NCI-H2171 (cell line): ENCODE data around the gene POLN.

ENCODE experiments used
- DNase-seq: peaks from one replicate; lab custom pipeline; 2025; lab: John Stamatoyannopoulos, UW

POLN gene

GRCh38 chr4:2104556-2105345 lies 137.2 kb downstream of the POLN start:
- DNase-seq, result no peak

DNA sequence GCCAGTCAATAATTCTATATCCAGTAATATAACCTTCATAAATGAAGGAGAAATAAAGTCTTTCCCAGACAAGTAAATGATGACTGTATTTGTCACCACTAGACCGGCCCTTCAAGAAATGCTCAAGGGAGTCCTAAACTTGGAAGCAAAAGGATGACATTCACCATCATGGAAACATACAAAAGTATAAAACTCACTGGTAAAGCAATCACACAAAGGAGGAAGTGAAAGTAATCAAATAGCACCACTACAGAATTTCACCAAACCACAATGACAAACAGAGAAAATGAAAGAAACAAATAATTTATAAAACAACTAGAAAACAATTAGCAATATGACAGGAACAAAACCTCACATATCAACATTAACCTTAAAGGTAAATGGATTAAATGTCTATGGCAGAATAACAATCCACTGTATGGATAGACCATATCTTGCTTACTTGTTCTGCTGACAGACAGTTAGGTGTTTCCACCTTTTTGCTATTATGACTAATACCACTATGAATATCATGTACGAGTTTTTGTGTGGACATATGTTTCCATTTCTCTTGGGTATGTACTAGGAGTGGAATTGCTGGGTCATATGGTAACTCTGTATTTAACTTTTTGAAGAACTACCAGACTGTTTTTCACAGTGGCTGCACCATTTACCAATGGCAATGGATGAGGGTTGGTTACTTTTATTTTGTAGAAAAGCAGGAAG lies 137.9 kb downstream of the POLN start:
- DNase-seq, result no peak

DNA sequence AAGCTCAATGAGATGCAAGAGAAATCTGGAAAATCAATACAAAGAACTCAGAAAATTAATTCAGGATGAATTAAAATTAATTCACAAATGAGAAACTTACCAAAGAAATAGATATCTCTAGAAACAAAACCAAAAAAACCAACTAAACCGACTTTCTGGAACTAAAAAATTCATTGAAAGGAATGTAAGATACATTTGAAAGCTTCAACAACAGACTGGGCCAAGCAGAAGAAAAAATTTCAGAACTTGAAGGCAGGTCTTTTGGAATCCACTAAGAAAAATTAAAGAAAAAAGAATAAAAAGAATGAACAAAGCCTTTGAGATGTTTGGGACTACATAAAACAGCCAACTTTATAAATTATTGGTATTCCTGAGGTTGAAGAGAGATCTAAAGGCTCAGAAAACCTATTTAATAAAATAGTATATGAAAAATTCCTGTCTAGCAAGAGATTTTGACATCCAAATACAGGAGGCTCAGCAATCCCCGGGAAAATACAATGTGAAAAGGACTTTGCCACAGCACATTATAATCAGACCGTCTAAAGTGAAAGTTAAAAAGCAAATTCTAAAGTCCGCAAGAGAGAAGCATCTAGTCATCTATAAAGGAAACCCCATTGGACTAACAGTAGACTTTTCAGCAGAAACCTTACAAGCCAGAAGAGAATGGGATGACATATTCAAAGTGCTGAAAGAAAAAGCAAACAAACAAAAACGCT lies 138.6 kb downstream of the POLN start:
- no peak for DNase-seq

- no peak for DNase-seq
Measured at GRCh38 chr4:2102045-2102883, 139.7 kb downstream of the POLN start.

DNA sequence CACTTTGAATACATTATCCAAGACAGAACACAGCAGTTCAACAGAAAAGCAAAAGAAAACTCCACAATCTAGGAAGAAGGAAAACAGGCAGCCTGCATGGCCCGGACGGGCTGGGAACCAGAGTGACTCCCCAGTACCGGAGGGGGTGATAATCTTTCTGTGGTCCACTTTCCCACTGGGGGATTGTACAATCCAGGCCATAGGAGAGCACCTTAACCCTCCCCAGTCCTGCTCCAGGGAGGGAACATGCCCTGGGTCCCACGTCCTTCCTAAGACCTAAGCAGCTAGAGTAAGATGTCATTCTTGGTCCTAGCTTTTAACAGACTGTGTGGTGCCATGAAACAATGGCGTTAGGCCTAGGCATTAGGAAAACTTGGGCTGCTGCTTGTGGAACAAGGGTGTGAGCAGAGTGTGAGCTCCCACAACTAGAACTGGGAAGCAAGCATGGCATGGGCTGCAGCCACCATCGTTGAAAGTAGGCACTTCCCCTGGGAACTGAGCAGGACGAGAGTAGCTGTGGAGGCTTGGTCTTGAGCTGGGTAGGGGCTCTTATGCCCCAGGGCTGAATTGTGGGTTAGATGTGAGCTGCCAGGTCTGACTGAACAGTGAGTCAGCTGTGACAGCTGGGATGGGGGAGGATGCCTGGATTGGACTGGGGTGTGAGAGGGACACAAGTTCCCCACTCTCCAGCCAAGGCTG lies 140.4 kb downstream of the POLN start:
- no peak for DNase-seq

DNA sequence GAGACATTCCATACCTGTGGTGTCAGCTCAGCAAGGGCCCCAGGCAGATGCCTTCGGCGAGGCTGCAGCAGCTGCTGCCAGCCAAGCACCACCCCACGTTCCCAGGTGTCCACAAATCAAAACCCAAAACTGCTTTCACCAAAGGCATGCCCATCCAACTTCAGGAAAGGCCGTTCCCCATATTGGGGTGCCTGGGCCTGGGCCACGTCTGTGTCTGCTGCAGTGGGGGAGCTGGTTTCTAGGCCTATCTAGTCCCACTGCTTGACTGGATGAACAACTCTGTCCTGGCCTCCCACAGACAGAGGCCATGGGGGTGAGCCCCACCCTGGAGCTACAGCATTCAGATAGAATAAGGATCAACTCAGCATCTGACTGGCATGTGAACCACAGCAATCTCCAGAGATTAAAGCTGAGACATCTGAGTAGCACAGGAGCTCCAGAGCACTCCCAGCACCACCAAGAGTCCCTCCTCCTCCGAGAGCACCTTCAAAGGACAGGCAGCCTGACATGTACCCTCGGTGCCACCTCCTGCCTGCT lies 145.8 kb downstream of the POLN start:
- no peak for DNase-seq

- no peak for DNase-seq
Measured at GRCh38 chr4:2095236-2096072, 146.5 kb downstream of the POLN start.

GRCh38 chr4:2094545-2094944 lies 147.4 kb downstream of the POLN start:
- no peak for DNase-seq

DNA sequence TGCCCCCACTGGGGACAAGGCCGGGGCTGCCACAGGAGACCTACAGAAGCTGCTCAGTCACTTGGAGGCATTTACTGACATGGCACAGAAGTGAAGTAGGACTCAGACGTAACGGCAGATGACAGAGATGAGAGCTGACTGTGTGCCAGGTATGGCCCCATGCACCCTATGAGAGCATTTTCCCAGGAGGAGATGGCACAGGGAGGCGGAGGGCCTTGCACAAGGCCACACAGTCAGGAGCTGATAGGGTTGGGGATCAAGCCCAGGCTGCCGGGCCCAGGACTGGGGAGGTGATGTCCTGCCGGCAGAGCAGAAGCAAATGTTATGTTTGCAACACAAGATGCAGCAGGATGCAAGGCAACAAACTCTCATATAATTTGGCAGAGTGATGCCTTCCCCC lies 148.7 kb downstream of the POLN start:
- no peak for DNase-seq

DNA sequence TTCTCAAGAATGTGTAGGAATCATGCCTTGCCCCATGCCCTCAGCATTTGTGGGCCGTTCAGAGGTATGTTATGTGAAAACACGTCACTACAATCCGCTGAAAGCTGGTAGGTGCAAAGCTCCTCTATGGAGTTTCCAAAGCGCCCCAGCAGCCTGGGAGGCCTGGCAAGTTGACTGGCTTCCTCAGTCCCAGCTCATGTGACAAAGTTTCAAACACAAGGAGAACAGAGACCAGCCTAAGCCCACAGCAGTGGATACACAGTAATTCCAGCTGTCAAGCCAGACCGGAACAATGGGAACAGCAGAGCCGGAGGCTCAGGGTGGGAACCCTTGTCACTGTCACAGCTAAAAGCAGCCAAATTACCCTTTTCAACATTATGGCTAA lies 149.3 kb downstream of the POLN start:
- DNase-seq, result no peak

GRCh38 chr4:2091990-2092668 lies 149.8 kb downstream of the POLN start:
- no peak for DNase-seq

- no peak for DNase-seq
Measured at GRCh38 chr4:2090642-2091041, 151.3 kb downstream of the POLN start.

- DNase-seq, result no peak
Measured at GRCh38 chr4:2089222-2089621, 152.7 kb downstream of the POLN start.

DNA sequence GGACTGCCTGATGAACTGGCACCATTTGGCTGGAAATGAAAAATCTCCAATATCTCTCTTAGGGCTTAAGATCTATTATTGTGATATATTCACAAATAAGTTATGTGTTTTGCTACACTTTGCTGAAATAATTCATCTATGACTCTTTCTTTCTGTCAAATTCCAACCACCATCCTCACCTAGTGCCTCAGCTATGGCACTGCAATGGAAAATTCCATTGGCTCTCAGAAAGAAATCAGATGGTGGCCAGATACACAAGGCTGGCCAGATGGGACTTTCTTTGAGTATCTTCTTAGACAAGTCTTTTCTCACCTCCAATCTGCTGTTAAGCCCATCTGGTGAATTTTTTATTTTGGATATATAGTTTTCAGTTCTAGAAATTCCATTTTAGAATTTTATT lies 154.8 kb downstream of the POLN start:
- no peak for DNase-seq

- no peak for DNase-seq
Measured at GRCh38 chr4:2085496-2085901, 156.4 kb downstream of the POLN start.

DNA sequence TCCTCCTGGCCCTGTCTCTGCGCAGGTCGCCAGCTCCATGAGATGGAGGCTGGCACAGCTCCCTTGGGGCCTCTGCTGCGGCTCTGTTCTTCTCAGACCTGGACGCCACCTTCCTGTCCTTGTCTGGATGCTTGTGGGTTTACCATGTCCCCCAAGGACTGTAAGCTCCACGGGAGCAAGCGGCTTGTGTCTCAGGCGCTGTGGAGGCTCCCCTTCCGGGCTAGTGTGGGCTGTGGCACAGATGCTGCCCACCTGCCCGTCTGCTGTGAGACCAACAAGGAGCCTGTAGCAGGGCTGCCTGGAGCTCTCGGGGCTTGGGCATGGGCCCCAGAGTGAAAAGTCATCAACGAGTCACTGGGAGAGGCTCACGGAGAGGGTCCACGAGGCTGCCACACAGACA lies 157.6 kb downstream of the POLN start:
- no peak for DNase-seq

DNA sequence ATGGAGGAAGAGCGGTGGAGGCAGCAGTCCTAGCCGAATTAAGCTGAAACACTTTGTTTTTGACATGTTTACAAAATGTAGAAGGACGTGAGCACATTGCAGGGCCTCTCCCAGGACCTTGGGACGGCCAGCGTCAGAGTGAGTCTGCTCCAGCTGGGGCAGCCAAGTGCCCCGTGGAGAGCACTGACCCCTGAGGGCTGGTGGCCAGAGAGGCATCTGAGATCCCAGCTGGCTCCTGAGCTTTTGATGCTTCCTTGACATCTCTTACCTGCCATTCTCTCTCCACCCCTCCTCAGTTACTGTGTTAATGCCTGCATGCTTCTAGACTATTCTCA lies 158.1 kb downstream of the POLN start:
- no peak for DNase-seq

DNA sequence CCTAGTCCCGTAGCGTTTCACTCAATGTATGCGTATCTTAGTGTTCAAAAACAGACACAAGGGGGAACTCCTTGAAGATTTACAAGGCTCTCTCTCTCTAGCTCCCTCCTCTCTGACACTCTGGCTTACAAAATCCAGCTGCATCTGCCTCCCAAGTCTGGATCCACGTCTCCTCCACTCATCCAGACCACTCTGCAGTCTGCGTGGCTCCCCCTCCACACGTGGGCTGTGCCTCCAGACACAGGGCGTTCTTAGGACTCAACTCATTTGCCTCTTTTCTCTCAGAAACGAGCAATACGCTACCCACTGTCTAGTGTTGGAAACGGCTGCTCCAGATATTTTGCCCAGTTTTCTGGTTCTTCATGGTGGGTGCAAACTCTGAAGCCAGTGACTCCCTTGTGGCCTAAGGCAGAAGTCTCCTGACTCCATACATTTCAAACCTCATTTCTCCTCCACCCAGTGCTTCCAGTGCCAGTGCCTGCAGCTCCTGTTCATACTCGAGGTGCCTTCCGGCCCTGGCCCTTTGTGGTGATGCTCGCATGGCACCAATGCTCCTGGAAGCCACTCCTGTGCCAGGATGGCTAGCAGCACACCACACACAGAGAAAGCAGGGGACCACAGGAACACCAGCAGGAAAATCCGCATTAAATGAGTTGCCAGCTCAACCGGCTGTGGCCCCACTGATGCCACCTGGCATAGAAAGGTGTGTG lies 158.7 kb downstream of the POLN start:
- no peak for DNase-seq

DNA sequence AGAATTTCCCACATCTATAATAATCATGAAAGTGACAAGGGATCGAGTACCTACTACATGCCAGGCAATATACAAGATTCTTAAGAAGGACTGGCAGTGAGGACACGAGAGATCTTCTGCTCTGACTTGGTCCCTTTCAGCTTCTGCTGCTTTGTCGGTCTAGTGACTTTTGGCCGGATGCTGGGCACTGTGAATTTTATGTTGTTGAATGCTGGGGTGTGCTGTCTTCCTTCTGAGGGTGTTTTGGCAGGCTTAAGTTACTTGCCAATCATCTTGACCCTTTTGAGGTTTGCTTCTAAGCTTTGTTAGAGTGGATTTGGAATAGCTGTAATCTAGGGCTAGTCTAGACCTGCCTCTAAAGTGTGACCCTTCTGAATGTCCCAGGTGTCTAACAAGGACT lies 159.3 kb downstream of the POLN start:
- no peak for DNase-seq
